Psoas muscle (tissue), 8 donors: Measurements from ENCODE around the gene IGSF21. TPM values are rescaled to one million over a fixed set of nuclear protein-coding genes. Genes with fewer than 3 reads are reported as not detected.

Source experiments
- ATAC-seq, 4 donors: fragments of 200-7000 bp; cut with Tn5 transposase; one replicate each; pipeline ENCODE4 v1.9.1; 2020; ENCODE audit warnings: moderate library complexity in 3 of 4, mild to moderate bottlenecking in 2 of 4
- DNase-seq, 2 donors: peaks; one replicate each; pipeline ENCODE4 v3.0.0-alpha.2; 2020
- H3K27ac ChIP-seq: fragments of 200-600 bp; one replicate; pipeline ENCODE4 v1.8.0; 2022
- H3K27me3 ChIP-seq, 3 donors: fragments of 200-600 bp in 1 of 3; one replicate each; pipeline versions ENCODE4 v1.6.1 to v1.8.0; 2013 to 2022; ENCODE audit warnings: low read length in 2 of 3, mild to moderate bottlenecking in 2 of 3, moderate library complexity in 1 of 3; ENCODE audit not compliant: insufficient read depth in 3 of 3
- H3K36me3 ChIP-seq, 2 donors: fragments of 200-600 bp in 1 of 2; one replicate each; pipeline versions ENCODE4 v1.6.1 to v1.8.0; 2013 to 2022; ENCODE audit warnings: low read depth in 1 of 2, mild to moderate bottlenecking in 1 of 2, moderate library complexity in 1 of 2; ENCODE audit not compliant: insufficient read depth in 1 of 2
- H3K4me1 ChIP-seq: fragments of 200-600 bp; one replicate; pipeline ENCODE4 v1.8.0; 2022
- H3K4me3 ChIP-seq: fragments of 200-600 bp; one replicate; pipeline ENCODE4 v1.8.0; 2022; ENCODE audit warnings: mild to moderate bottlenecking
- H3K9me3 ChIP-seq: fragments of 200-600 bp; one replicate; pipeline ENCODE4 v1.8.0; 2022
- WGBS, 3 donors: extraction: QIAGEN DNeasy Blood & Tissue Kit; methylation state at CpG; one replicate each; pipeline versions ENCODE4 v1.1.6 to v1.1.7; 2013; 5-methylcytosine and 5-hydroxymethylcytosine counted together
- intact Hi-C, 2 donors: fragments of 100-400 bp; cut with DNase I; formaldehyde crosslinking; loops; one replicate each; pipeline versions ENCODE4 v1.11.0 to v1.14.2; 2022
- polyA plus RNA-seq, 3 donors: library from polyadenylated mRNA; stranded (reverse); fragments of 200-250 nt; gene quantifications; one replicate each; pipeline ENCODE4 v1.2.3, GENCODE V29; 2013
- total RNA-seq, 4 donors: library from RNA; stranded (reverse); fragmentation: NEBNext Ultra II Directional in 2 of 4; extraction: Animal tissue kit (Norgen Biotek cat#: 25700) in 2 of 4; gene quantifications; one replicate each; pipeline versions ENCODE4 v1.2.1 to v1.2.4, GENCODE V29; 2021 to 2023
- TF ChIP-seq, protein P1 (sequence below): fragments of 200-600 bp; IDR thresholded peaks from one replicate; pipeline ENCODE4 v1.8.0; 2022; ENCODE audit warnings: antibody characterized with exemption
- donor health status: healthy with polysubstance abuse.
- donor health status: DM: no; HTN: no; CAD: no; lungs with moderate emphysema.
- donor health status: Bipolar disorder and iron deficiency.
- donor health status: healthy.
- donor health status: DM: yes; HTN: yes; CAD: no.
- donor health status: DM: no; HTN: no; CAD: no.
- donor health status: DM: no; HTN: no; CAD: no.
- donor health status: DM: yes; HTN: yes; CAD: no.

IGSF21 gene
- total and polyA plus RNA-seq, 7 donors = 0.10 to 0.88 (median 0.42) TPM

DNA sequence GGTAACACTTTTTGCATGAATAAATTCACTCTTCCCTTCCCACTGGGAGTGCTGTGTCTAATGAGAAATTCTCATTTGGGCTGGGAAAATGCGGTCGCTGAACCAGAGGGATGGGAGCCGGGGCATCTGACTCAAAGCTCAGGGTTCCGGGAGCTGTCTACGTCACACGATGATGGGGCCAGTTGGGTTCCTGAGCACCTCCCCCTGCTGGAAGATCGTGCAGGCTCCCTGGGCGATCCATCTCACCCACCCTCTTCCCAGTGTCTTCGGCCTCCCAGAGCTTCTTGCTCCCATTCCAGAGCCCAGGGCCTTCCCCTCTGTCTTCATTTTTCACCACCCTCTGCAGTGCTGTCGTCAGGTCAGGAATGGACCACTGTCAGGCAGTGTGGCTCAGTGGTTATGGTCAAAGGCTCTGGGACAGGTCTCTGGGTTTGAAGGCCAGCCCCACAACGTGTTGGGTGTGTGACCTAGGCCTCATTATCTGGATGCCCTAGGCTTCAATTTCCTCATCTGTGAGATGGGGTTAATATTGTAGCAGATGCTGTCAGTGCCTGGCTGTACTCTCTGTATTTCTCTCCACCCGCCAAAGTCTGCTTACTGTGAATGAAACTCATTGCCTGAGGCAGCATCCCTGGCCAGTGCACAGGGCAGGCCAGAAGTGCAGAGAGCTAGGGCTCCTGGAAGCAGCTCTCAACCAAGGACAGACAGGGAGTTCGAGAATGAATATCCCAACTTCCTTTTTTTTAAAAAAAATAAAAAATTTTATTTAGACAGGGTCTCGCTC, 31.8 kb downstream of the IGSF21 start:
- DNase-seq (no peak), ATAC-seq (no peak)
- H3K4me3 ChIP-seq = no peak overlapping the region
- TF ChIP-seq, protein P1, sequence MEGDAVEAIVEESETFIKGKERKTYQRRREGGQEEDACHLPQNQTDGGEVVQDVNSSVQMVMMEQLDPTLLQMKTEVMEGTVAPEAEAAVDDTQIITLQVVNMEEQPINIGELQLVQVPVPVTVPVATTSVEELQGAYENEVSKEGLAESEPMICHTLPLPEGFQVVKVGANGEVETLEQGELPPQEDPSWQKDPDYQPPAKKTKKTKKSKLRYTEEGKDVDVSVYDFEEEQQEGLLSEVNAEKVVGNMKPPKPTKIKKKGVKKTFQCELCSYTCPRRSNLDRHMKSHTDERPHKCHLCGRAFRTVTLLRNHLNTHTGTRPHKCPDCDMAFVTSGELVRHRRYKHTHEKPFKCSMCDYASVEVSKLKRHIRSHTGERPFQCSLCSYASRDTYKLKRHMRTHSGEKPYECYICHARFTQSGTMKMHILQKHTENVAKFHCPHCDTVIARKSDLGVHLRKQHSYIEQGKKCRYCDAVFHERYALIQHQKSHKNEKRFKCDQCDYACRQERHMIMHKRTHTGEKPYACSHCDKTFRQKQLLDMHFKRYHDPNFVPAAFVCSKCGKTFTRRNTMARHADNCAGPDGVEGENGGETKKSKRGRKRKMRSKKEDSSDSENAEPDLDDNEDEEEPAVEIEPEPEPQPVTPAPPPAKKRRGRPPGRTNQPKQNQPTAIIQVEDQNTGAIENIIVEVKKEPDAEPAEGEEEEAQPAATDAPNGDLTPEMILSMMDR = no peak
- peaks cover 0 to 26% (median 4%) of the 10 kb centered on the region in 3 donors for H3K27me3 ChIP-seq
- no peaks in the 10 kb centered on the region for H3K4me1 ChIP-seq
- H3K27ac ChIP-seq = no peak overlapping the region
- WGBS, 3 donors = 45 to 59% (median 53%) methylated on average over 14 of the region's 14 CpGs
- no peaks in the 10 kb centered on the region for H3K9me3 ChIP-seq
- H3K36me3 ChIP-seq = no peaks in the 10 kb centered on the region
- intact Hi-C loops = no loop called here

DNA sequence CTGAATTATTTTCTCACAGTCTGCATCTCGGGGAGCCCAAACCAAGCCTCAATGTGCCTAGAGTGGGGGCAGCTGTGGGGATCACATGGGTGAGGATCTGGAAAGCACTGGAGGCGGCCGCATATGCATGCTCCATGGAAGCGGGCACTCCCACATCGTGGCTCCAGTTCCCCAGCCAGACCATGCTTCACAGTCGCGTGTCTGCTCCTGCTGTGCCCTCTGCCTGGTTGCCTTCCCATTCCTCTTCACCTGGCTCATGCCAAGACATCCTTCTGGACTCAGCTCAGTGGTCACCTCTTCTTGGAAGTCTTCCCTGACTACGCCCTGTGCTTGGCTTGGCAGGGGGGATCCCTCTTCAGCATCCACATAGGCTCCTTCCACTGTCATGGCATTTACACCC, 32.8 kb downstream of the IGSF21 start:
- TF ChIP-seq, protein P1 = no peak
- WGBS, 3 donors = 63 to 72% (median 65%) methylated on average over 8 of the region's 8 CpGs
- no peaks in the 10 kb centered on the region for H3K4me1 ChIP-seq
- intact Hi-C loops = no loop called here
- no peaks in the 10 kb centered on the region for H3K36me3 ChIP-seq
- no peak overlapping the region for H3K4me3 ChIP-seq
- no peaks in the 10 kb centered on the region for H3K9me3 ChIP-seq
- no peak for ATAC-seq
- DNase-seq = no peak
- peaks cover 0 to 26% (median 4%) of the 10 kb centered on the region in 3 donors for H3K27me3 ChIP-seq
- no peak overlapping the region for H3K27ac ChIP-seq

DNA sequence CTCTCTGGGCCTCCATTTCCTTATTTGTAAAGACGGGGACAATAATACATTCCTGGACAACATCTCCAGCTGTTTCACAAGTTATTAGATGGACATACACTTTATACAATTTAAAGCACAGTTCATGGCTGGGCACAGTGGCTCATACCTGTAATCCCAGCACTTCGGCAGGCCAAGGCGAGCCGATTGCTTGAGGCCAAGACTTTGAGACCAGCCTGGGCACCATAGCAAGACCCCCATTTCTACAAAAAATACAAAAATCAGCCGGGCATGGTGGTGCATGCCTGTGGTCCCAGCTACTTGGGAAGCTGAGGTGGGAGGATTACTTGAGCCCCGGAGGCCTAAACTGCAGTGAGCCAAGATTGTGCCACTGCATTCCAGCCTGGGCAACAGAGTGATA, 34.1 kb downstream of the IGSF21 start:
- Histone ChIP-seq H3K4me3 (no peak overlapping the region), H3K36me3 (no peaks in the 10 kb centered on the region), H3K4me1 (no peaks in the 10 kb centered on the region), H3K27me3 (peaks cover 0 to 31% (median 4%) of the 10 kb centered on the region in 3 donors), H3K9me3 (no peaks in the 10 kb centered on the region), H3K27ac (no peak overlapping the region)
- intact Hi-C loops = no loop called here
- no peak for DNase-seq
- ATAC-seq = no peak
- TF ChIP-seq, protein P1 = no peak
- WGBS, 3 donors = 83 to 90% (median 84%) methylated on average over 6 of the region's 6 CpGs

DNA sequence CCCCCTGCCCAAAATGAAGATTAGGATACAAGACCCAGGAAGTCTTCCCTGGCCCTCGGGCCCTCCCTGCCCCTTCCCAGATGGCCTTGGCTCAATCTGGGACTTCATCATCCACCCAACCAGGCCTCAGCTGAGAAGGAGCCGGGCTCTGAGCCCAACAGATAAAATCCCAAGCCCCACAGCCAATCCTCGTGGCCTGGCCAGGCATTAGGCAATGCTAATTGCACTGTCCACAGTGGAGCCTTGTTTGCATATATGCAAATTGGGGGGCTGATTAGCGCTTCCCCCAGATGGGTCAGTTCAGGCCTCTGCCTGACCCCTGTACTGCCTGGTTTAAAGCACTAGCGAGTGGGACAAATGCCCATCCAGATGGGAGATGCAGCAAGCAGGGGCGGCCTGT, 34.9 kb downstream of the IGSF21 start:
- DNase-seq (no peak), ATAC-seq (no peak)
- intact Hi-C loops = no loop called here
- no peaks in the 10 kb centered on the region for H3K36me3 ChIP-seq
- whole genome bisulfite sequencing, 3 donors = 59 to 63% (median 59%) methylated on average over 6 of the region's 6 CpGs
- no peak overlapping the region for H3K27ac ChIP-seq
- no peak overlapping the region for H3K4me3 ChIP-seq
- no peaks in the 10 kb centered on the region for H3K9me3 ChIP-seq
- TF ChIP-seq, protein P1 = no peak
- peaks cover 0 to 35% (median 4%) of the 10 kb centered on the region in 3 donors for H3K27me3 ChIP-seq
- no peaks in the 10 kb centered on the region for H3K4me1 ChIP-seq
